ENCODE data around the gene OPN1SW.

DNA sequence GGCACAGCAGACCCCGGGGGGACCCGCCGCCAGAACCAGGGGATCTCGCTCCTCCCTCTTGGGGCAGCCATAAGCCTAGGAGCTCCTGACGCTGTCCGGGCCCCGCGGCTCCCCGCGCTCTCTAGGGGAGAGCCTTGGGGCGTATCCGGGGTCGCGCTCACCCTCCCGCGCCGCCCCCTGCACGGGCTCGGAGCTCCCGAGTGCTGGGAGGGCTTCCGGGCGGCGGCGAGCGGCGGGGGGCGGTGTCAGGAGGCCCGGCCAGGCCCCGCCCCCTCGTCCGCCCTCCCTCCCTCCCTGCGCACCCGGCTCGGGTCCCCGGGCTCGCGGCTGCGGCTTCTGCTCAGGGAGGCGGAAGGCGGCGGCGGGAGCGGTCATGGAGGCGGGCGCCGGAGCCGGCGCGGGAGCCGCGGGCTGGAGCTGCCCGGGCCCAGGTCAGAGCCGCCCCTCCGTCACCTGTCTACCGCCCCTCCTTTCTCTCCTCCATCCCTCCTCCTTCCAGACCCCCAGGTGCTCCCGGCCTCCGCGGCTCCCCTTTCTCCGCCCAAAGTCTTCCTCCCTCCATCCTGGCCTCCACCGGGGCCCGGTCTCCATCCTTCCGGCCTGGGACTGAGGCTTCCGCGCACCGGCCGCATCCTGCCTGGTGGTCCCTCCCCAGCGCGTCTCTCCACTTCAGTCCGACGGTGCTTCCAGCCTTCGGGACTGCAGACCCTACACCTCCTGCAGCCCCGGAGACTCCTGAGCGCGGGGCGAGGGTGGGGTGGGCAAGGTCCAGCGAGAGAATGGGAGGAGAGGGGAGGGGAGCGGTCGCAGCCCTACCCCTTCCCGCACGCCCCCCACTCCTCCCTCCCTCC is 15.8 kb upstream of the OPN1SW start, which contains the start of gene CCDC136:
- TF ChIP-seq CTCF (IDR thresholded peaks at IDR 0.05) (no peak), POLR2A (IDR thresholded peaks at IDR 0.05) (peak in 1 of 2 donors; percentile 28)
